Fibroblast of lung (primary cell): ENCODE results near the gene DDI2. TPM values are rescaled to one million over a fixed set of nuclear protein-coding genes. Genes with fewer than 3 reads are reported as not detected.

Experiments
- DNase-seq, 2 donors: peaks; one replicate each; pipeline versions ENCODE4 v3.0.0 to v3.0.0-alpha.2; 2010; ENCODE audit warnings: low read depth in 2 of 2
- H2AFZ ChIP-seq: 2 replicates; pipeline ENCODE4 v1.5.1; 2012; ENCODE audit warnings: low read length, control low read depth, inconsistent platforms
- H3K27ac ChIP-seq: 2 replicates; pipeline ENCODE4 v1.5.1; 2011; ENCODE audit warnings: low read length, control low read depth; ENCODE audit not compliant: insufficient read depth
- H3K27me3 ChIP-seq: 2 replicates; pipeline ENCODE4 v1.5.1; 2011; ENCODE audit warnings: mild to moderate bottlenecking, low read length; ENCODE audit not compliant: control insufficient read depth, insufficient read depth
- H3K36me3 ChIP-seq: 2 replicates; pipeline ENCODE4 v1.5.1; 2011; ENCODE audit warnings: low read length; ENCODE audit not compliant: control insufficient read depth, insufficient read depth
- H3K4me1 ChIP-seq: 2 replicates; pipeline ENCODE4 v1.5.1; 2011; ENCODE audit warnings: low read length; ENCODE audit not compliant: control insufficient read depth, insufficient read depth; ENCODE audit errors: extremely low read depth
- H3K4me2 ChIP-seq: 2 replicates; pipeline ENCODE4 v1.5.1; 2011; ENCODE audit warnings: low read length, control low read depth; ENCODE audit not compliant: insufficient read depth; ENCODE audit errors: extremely low read depth
- H3K4me3 ChIP-seq, 4 experiments: fragments of 200-600 bp in 1 of 4; sonication (generic) in 1 of 4; replicated peaks in 1 of 4; 2 replicates each; pipeline ENCODE4 v1.5.1; 2011 to 2016; ENCODE audit warnings: low read length in 4 of 4, low read depth in 3 of 4, mild to moderate bottlenecking in 3 of 4, control low read depth in 2 of 4, inconsistent platforms in 1 of 4, mixed read lengths in 1 of 4; ENCODE audit not compliant: insufficient read depth in 1 of 4; ENCODE audit errors: control extremely low read depth in 1 of 4
- H3K79me2 ChIP-seq: 2 replicates; pipeline ENCODE4 v1.5.1; 2012; ENCODE audit warnings: mild to moderate bottlenecking, low read length, inconsistent platforms; ENCODE audit not compliant: control insufficient read depth, insufficient read depth
- H3K9ac ChIP-seq: 2 replicates; pipeline ENCODE4 v1.5.1; 2011; ENCODE audit warnings: mild to moderate bottlenecking, low read length, control low read depth; ENCODE audit not compliant: insufficient read depth
- H3K9me3 ChIP-seq: 2 replicates; pipeline ENCODE4 v1.5.1; 2012; ENCODE audit warnings: low read depth, low read length; ENCODE audit not compliant: control insufficient read depth, insufficient read depth
- H4K20me1 ChIP-seq: 2 replicates; pipeline ENCODE4 v1.5.1; 2011; ENCODE audit warnings: low read length; ENCODE audit not compliant: control insufficient read depth, insufficient read depth; ENCODE audit errors: extremely low read depth
- EZH2 ChIP-seq: IDR thresholded peaks from 2 replicates; pipeline ENCODE4 v1.5.1; 2012; ENCODE audit warnings: low read length, control low read depth, mild to moderate bottlenecking; ENCODE audit errors: missing control alignments
- polyA plus RNA-seq, 2 donors: library from polyadenylated mRNA; depleted of rRNA in 1 of 2; stranded (reverse) in 1 of 2; unstranded in 1 of 2; fragments of >200 nt; gene quantifications; 2 replicates each; pipeline ENCODE4 v1.2.1, GENCODE V29; 2011 to 2012; ENCODE audit warnings: missing spikeins in 1 of 2
- total RNA-seq: library from RNA; depleted of rRNA; stranded (reverse); fragments of >200 nt; gene quantifications from 2 replicates; pipeline ENCODE4 v1.2.1, GENCODE V29; 2014
- TF ChIP-seq, protein P1 (sequence below), 2 donors: IDR thresholded peaks in 1 of 2; conservative IDR thresholded peaks in 1 of 2; 1 replicate in 1 of 2; 2 replicates in 1 of 2; pipeline ENCODE4 v1.5.1; 2011 to 2012; ENCODE audit warnings: low read length in 2 of 2, control low read depth in 1 of 2, inconsistent platforms in 1 of 2, low read depth in 1 of 2, mild to moderate bottlenecking in 1 of 2

DDI2 gene
- total and polyA plus RNA-seq, 2 donors (not counting 1 experiment from before 2014, with no cell fraction given), result 9.3 to 11.7 TPM

- H3K27me3 ChIP-seq, result no peaks in the 10 kb centered on the region
- no peaks in the 10 kb centered on the region for H4K20me1 ChIP-seq
- H3K4me1 ChIP-seq, result no peaks in the 10 kb centered on the region
- TF ChIP-seq, protein P1, sequence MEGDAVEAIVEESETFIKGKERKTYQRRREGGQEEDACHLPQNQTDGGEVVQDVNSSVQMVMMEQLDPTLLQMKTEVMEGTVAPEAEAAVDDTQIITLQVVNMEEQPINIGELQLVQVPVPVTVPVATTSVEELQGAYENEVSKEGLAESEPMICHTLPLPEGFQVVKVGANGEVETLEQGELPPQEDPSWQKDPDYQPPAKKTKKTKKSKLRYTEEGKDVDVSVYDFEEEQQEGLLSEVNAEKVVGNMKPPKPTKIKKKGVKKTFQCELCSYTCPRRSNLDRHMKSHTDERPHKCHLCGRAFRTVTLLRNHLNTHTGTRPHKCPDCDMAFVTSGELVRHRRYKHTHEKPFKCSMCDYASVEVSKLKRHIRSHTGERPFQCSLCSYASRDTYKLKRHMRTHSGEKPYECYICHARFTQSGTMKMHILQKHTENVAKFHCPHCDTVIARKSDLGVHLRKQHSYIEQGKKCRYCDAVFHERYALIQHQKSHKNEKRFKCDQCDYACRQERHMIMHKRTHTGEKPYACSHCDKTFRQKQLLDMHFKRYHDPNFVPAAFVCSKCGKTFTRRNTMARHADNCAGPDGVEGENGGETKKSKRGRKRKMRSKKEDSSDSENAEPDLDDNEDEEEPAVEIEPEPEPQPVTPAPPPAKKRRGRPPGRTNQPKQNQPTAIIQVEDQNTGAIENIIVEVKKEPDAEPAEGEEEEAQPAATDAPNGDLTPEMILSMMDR (conservative IDR thresholded peaks at IDR 0.05 in 1 of 2, IDR thresholded peaks at IDR 0.05 in 1 of 2; ENCODE audit: low read depth in 1 of 2, low read length in 2 of 2), result no peak
- no peak for TF ChIP-seq EZH2
- H3K9ac ChIP-seq, result no peak overlapping the region
- no peaks in the 10 kb centered on the region for H3K9me3 ChIP-seq
- H3K4me2 ChIP-seq, result no peak overlapping the region
- no peaks in the 10 kb centered on the region for H3K36me3 ChIP-seq
- H2AFZ ChIP-seq, result no peak overlapping the region
- no peak for DNase-seq
- no peaks in the 10 kb centered on the region for H3K79me2 ChIP-seq
- H3K4me3 ChIP-seq, result no peak overlapping the region
- no peak overlapping the region for H3K27ac ChIP-seq
Observed at GRCh38 chr1:15575549-15576150, 41.6 kb upstream of the DDI2 start.

DNA sequence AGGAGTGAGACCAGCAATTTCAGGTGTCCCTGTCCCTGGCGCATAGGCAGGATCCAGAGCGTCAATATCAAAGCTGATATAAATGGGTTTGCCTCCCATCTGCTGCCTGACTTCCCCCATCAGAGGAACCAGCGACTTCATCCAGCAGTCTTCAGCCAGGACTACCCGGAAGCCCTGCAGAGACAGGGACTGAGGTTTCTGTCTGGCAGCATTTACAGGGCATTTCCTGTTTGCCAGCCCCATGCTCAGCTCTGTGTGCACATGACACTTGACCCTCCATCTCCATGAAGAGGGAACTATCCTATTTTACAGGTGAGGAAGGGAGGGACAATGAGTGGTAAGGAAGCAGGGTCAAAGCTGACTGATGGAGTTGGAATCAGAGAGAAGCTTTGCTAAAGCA, 39.6 kb upstream of the DDI2 start:
- Histone ChIP-seq H3K27ac (no peak overlapping the region), H3K4me1 (no peaks in the 10 kb centered on the region), H3K79me2 (no peaks in the 10 kb centered on the region), H3K4me3 (no peak overlapping the region), H3K9me3 (no peaks in the 10 kb centered on the region), H2AFZ (no peak overlapping the region), H4K20me1 (no peaks in the 10 kb centered on the region), H3K36me3 (no peaks in the 10 kb centered on the region), H3K4me2 (no peak overlapping the region), H3K27me3 (no peaks in the 10 kb centered on the region), H3K9ac (no peak overlapping the region)
- no peak for TF ChIP-seq EZH2
- TF ChIP-seq, protein P1 (conservative IDR thresholded peaks at IDR 0.05 in 1 of 2, IDR thresholded peaks at IDR 0.05 in 1 of 2; ENCODE audit: low read depth in 1 of 2, low read length in 2 of 2), result no peak
- no peak for DNase-seq

DNA sequence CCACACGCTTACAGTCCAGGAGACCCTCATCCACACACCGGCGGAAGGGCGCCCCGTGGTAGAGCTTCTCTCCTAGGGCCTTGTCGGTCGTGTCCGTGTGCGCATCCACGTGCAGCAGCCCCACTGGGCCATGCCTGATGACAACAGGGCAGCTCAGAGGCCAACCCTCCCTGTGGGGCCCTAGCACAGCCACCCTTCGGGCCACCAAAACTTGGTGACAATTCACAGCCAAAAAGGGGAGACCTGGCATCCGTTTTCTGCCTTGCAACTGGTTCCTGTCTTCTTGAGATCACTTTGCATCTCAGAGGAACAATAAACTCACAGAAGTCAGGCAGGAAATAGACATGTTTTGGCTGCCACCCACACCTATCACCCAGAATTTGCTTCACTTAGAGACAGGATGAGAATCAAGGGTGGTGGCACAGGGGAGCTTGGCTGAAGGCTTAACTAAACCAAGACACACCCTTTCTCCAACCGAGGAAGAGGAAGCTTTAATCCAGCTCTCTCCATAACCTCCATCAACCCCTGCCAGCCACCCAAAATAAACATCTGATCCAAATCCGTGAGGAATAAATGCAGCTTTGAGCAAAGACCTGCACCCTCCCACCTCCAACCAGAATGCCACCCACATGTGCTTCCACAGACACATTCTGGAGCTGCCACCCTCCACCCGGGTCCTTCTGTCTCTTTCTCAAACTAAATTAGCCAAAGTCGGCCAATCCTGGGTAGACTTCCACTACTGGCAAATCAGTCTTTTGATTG, 38.2 kb upstream of the DDI2 start:
- Histone ChIP-seq H3K4me1 (no peaks in the 10 kb centered on the region), H2AFZ (no peak overlapping the region), H3K9me3 (no peaks in the 10 kb centered on the region), H3K9ac (no peak overlapping the region), H3K79me2 (no peaks in the 10 kb centered on the region), H3K27me3 (no peaks in the 10 kb centered on the region), H3K27ac (no peak overlapping the region), H4K20me1 (no peaks in the 10 kb centered on the region), H3K4me2 (no peak overlapping the region), H3K36me3 (no peaks in the 10 kb centered on the region), H3K4me3 (no peak overlapping the region)
- TF ChIP-seq, protein P1 (conservative IDR thresholded peaks at IDR 0.05 in 1 of 2, IDR thresholded peaks at IDR 0.05 in 1 of 2; ENCODE audit: low read depth in 1 of 2, low read length in 2 of 2), result no peak
- no peak for TF ChIP-seq EZH2
- no peak for DNase-seq
